Stimulated activated CD4-positive, alpha-beta T cell treated with anti-CD3 and anti-CD28 coated beads, TNF-alpha, amount 100 ng/mL, for 4 hours (primary cell): Measurements from ENCODE around the gene MBD1.
"Not testable (repeated sequence)": the region's sequence is repeated elsewhere in the genome, so short reads cannot be mapped to it uniquely, and the experiment has no call there.

Experiments used
- DNase-seq, 3 experiments: peaks; one replicate each; pipeline ENCODE4 v3.0.0-alpha.2; 2020; ENCODE audit warnings: low read depth in 3 of 3

MBD1 gene

DNA sequence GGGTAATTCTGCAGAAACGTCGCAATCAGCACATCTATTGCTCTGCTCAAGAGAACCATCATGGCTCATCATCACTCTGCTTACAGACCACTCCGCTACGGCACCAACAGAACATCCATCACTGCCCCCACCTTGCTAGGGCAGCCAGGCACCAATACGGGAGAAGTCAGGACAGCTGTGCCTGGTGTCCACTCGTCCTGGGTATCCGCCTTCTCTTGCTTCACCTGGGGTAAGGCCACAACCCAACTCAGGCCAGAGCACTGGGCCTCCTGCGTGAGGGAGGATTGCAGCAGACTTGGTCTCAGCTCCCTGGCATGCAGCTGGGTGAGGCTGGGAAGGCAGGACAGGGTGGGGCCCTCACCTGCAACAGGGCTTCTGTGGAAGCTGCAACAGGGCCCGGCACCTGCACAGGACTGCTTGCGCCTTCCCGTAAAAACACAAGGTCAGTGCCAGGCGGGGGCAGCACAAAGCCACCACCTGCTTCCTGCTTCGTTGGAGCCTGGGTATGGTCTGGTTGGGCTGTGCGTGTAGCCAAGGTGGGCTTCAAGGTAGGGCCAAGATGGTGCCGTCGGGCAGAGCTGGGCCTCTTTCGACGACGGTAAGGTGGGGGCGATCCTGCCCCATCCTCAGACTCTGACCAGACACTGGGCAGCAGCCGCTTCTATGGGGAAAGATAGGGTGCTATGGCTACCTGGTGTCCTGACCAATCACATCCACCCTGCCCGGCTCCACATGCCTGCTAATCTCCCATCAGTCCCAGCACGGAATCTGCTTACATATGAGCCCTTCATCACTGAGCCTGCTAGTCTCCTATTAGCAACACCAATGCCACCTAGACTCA lies 7.9 kb downstream of the MBD1 start:
- no peak for DNase-seq

DNA sequence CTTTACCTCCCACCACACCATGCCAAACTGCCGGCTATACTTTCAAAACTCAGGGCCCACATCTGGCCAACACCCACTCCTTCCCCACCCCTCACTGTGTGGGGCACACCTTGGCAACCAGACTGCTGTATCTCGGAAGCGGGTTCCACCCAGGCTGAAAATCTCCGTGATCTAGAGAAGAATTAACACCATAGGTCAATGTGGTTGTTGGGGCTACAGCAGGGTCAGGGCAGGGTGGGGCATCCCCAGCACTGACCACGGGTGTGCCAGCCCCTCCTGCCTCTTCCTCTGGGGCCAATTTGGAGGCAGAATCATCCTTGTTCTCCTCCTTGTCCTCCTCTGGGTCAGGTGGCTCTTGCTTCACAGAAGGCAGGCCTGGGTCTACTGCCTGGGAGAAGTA lies 8.8 kb downstream of the MBD1 start:
- DNase-seq = no peak

DNA sequence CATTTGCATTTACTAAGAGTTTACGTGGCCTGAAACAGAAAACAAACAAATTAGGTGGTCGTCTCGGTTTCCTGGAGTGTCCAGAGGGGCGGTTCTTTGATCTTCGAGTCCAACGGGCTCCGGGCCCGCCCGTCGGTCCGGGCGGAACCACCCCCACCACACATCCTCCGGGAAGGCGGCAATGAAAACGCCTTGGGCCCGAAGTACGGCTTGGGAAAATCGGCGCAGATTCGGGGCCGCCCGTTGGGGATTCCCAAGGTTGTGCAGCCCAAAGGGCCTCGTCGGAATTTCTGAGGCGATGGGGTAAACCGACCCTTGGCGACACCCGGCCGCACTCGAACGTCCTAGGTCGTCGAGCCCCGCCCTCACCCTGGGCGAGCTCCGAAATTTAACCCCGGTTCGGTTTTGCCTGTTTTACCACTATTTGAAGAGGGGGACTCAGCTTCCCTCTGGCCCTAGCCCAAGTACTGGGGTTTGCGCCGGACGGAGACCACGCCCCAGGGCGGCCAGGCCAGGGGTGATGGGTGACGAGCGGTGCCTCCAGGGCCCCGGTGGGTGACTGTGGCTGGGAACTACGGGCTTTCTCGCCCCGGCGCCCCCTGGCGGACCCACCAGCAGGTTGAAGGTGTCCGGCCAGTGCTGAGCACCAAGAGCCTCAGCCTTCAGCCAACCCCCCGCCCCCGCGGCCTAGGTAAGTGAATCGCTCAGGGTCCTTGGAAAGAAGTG lies 13.1 kb downstream of the MBD1 start:
- peak; percentile 50 to 63 (median 59) for DNase-seq

DNA sequence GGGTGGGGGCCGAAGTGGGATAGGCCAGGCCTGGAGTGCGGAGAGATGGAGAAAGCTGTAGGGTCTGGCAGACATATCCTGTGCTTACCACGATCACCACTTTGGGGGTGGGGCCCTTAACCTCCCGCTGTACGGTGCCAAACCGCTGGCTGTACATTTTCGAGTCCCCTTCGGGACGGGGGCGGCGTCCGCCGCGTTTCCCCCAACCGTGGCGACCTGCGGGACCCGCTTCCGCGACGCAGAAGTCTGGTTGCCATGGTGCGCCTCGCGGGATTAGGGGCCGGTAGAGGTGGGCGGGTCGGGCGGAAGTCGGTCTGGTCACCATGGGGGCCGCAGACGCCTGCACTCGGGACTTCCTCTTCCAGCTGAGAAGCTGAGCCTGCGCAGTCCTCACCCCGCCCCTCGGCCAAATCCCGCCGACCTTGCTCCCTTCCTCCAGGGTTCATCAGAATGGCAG lies 15.0 kb downstream of the MBD1 start, which contains the start of gene CFAP53:
Gene CFAP53 (minus strand): TSS at position 248 of the 457 bp plus-strand sequence. CDS start 91 bp downstream, at position 157.
- peak; percentile 61 to 63 (median 62) for DNase-seq

DNA sequence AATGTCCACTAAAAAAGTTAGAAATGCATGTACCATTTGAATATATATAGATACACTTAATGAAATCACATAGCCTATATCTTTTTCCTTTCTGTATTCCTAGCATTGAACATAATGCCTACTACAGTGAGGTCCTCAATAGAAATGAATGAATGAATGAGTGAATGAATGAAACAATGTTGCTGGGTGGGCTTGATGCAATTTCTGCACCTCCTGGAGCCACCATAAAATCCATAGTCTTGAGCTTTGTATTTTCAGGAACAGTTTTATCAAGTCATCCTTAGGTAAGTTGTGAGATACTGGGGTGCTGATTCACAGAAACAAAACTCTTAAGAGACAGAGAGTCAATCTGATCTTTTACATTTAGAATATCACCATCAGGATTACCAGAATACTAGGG lies 18.3 kb downstream of the MBD1 start:
- no peak for DNase-seq

DNA sequence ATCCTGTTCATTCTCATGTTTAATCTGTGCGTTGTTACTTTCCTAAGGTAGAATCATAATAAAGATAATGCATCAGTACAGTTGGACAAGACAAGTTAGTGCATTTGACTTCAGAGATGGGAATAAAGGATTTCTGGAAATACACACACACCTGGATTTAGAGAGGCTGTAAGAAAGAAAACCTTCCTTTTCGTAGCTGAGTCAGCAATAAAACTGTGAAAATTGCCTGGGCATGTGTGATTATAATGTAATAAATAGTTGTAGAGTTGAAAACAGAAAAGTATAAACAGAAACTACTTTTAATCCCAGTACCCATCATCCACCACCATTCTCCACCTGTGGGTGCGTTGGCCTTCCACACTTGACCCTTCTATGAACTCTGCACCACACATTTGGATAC lies 30.4 kb downstream of the MBD1 start:
- DNase-seq = no peak

DNA sequence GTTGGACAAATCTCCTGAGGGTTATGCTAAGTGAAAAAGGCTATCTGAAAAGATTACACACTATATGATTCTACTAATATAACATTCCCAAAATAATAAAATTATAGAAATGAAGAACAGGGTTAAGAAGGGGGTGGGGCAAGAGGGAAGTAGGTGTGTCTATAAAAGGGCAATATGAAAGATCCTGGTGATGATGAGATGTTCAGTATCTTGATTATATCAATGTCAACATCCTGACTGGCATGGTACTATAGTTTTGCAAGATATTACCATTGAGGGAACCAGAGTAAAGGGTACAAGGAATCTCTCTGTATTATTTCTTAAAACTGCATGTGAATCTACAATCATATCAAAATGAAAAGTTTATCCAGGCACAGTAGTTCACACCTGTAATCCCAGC lies 31.7 kb downstream of the MBD1 start:
- no peak for DNase-seq

DNA sequence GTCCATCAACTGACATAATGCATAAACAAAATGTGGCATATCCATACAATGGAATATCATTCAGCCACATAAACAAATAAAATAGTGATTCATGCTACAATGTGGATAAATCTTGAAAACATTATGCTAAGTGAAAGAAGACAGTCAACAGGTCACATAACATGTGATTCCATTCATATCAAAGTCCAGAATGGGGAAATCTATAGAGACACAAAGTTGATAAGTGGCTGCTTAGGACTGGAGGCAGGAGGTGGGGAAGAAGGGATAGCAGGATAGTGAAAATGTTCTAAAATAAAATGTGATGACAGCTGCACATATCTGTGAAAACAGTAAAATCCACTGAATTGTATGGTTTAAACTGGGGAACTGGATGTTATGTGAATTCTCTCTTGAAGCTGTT lies 33.8 kb downstream of the MBD1 start:
- no peak for DNase-seq

- not testable (repeated sequence) for DNase-seq
Measured at GRCh38 chr18:50241768-50242167, 39.6 kb downstream of the MBD1 start.

GRCh38 chr18:50240080-50240563 lies 41.2 kb downstream of the MBD1 start:
- no peak for DNase-seq

- no peak for DNase-seq
Measured at GRCh38 chr18:50232419-50232818, 48.9 kb downstream of the MBD1 start.

GRCh38 chr18:50231621-50232020 lies 49.7 kb downstream of the MBD1 start:
- no peak for DNase-seq

- not testable (repeated sequence) for DNase-seq
Measured at GRCh38 chr18:50220249-50220648, 61.1 kb downstream of the MBD1 start.
